MM.1S (cell line): ENCODE results near the gene GRIK2.

ENCODE experiments used
- EZH2 ChIP-seq: fragments of 300-600 bp; sonication (generic); optimal IDR thresholded peaks from 2 replicates; pipeline ENCODE3; 2017; ENCODE audit warnings: low read depth, mild to moderate bottlenecking, antibody characterized with exemption, low read length, mixed read lengths
- EZH2phosphoT487 ChIP-seq: fragments of 300-600 bp; sonication (generic); IDR thresholded peaks from 2 replicates; pipeline ENCODE4 v1.6.1; 2018; ENCODE audit warnings: antibody characterized with exemption, low read length

- TF ChIP-seq EZH2phosphoT487 (no peak), EZH2 (no peak)
Observed at GRCh38 chr6:101758368-101758767, 364.9 kb downstream of the GRIK2 start.
